AG04449 (cell line): Measurements from ENCODE around the gene PSMA7.

Experiments used
- CTCF ChIA-PET: fragments of 350-600 bp; formaldehyde crosslinking; extraction: SDS; loops from one replicate; lab custom pipeline; 2021; ENCODE audit warnings: antibody characterized with exemption; lab: Yijun Ruan, JAX
- POLR2A ChIA-PET: fragments of 400-600, 350-600 bp; formaldehyde crosslinking; extraction: SDS; loops from one replicate; lab custom pipeline; 2020; ENCODE audit warnings: antibody characterized with exemption, inconsistent platforms; lab: Yijun Ruan, JAX
- DNase-seq: peaks from one replicate; pipeline ENCODE4 v3.0.0-alpha.2; 2010; ENCODE audit warnings: low read depth, low spot score
- H3K4me3 ChIP-seq: 2 replicates; pipeline ENCODE4 v1.5.1; 2011; ENCODE audit warnings: low read depth, mild to moderate bottlenecking, control low read depth, low read length
- TF ChIP-seq, protein P1 (sequence below): IDR thresholded peaks from one replicate; pipeline ENCODE4 v1.5.1; 2011; ENCODE audit warnings: mild to moderate bottlenecking, moderate library complexity, low read length, control low read depth, inconsistent platforms; ENCODE audit not compliant: insufficient read depth; ENCODE audit errors: missing control alignments

The PSMA7 gene

GRCh38 chr20:62178316-62179161, 35.3 kb upstream of the PSMA7 start:
- TF ChIP-seq, protein P1, sequence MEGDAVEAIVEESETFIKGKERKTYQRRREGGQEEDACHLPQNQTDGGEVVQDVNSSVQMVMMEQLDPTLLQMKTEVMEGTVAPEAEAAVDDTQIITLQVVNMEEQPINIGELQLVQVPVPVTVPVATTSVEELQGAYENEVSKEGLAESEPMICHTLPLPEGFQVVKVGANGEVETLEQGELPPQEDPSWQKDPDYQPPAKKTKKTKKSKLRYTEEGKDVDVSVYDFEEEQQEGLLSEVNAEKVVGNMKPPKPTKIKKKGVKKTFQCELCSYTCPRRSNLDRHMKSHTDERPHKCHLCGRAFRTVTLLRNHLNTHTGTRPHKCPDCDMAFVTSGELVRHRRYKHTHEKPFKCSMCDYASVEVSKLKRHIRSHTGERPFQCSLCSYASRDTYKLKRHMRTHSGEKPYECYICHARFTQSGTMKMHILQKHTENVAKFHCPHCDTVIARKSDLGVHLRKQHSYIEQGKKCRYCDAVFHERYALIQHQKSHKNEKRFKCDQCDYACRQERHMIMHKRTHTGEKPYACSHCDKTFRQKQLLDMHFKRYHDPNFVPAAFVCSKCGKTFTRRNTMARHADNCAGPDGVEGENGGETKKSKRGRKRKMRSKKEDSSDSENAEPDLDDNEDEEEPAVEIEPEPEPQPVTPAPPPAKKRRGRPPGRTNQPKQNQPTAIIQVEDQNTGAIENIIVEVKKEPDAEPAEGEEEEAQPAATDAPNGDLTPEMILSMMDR, result no peak
- POLR2A ChIA-PET, result no interaction called here
- no peak for DNase-seq
- no peak overlapping the region for H3K4me3 ChIP-seq
- CTCF ChIA-PET, result interaction anchor here (1.3 kb wide), 1 partner anchor 168 kb away, joined by 3 read pairs; no protein-coding TSS in a partner anchor

DNA sequence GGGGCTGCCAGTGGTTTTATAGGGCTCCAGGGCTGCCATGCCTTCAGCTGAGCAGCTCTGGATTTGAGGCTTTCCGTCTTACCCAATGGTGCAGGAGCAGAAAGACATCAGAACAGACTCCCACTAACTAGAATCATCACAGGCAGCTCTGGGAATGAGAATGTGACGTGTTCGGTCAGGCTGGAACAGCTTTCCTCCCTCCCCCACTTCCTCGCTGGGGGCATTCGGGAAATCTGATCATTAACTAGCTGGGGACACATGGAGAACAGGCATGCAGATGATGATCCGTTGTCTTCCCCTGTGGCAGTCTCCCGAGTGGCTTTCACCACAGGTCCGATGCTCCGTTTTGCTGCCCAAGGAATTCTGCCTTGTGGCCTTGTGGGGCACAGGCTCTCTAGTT, 34.1 kb upstream of the PSMA7 start:
- TF ChIP-seq, protein P1, result no peak
- DNase-seq, result no peak
- ChIA-PET POLR2A (no interaction called here), CTCF (interaction anchor here (1.3 kb wide), 1 partner anchor 166 kb away, joined by 3 read pairs; no protein-coding TSS in a partner anchor)
- H3K4me3 ChIP-seq, result no peak overlapping the region

GRCh38 chr20:62176866-62177265, 33.7 kb upstream of the PSMA7 start:
- ChIA-PET CTCF (no interaction called here), POLR2A (no interaction called here)
- no peak for DNase-seq
- H3K4me3 ChIP-seq, result no peak overlapping the region
- TF ChIP-seq, protein P1, result no peak

GRCh38 chr20:62175711-62176110, 32.5 kb upstream of the PSMA7 start:
- DNase-seq, result no peak
- TF ChIP-seq, protein P1, result no peak
- POLR2A ChIA-PET, result no interaction called here
- no peak overlapping the region for H3K4me3 ChIP-seq
- CTCF ChIA-PET, result interaction anchor here (2.0 kb wide), 1 partner anchor 19 kb away, joined by 9 read pairs; no protein-coding TSS in a partner anchor

- TF ChIP-seq, protein P1, result no peak
- ChIA-PET CTCF (interaction anchor here (0.9 to 2.0 kb wide), 2 partner anchors 19 to 164 kb away, joined by 4 to 9 read pairs; no protein-coding TSS in a partner anchor), POLR2A (no interaction called here)
Observed at GRCh38 chr20:62174870-62175624, 31.9 kb upstream of the PSMA7 start.

More at GRCh38 chr20:62174870-62175624, 31.9 kb upstream of the PSMA7 start:
- no peak for DNase-seq
- H3K4me3 ChIP-seq, result no peak overlapping the region
